Tibial nerve (tissue), 4 donors: Measurements from ENCODE around the gene HTR3B. TPM values are rescaled to one million over a fixed set of nuclear protein-coding genes. Genes with fewer than 3 reads are reported as not detected.
"Not testable (repeated sequence)": the region's sequence is repeated elsewhere in the genome, so short reads cannot be mapped to it uniquely, and the experiment has no call there.

Experiments used
- DNase-seq, 2 donors: peaks; one replicate each; pipeline ENCODE4 v3.0.0-alpha.2; 2019; ENCODE audit warnings: low spot score in 2 of 2
- H3K27ac ChIP-seq, 4 donors: fragments of 200-600 bp; sonication (generic) in 3 of 4; one replicate each; pipeline ENCODE4 v1.5.1; 2017 to 2019; ENCODE audit warnings: mild to moderate bottlenecking in 1 of 4
- H3K27me3 ChIP-seq, 2 donors: fragments of 200-600 bp; sonication (generic) in 1 of 2; one replicate each; pipeline versions ENCODE4 v1.5.1 to v1.6.0; 2017 to 2019
- H3K36me3 ChIP-seq, 3 donors: fragments of 200-600 bp; sonication (generic); one replicate each; pipeline ENCODE4 v1.5.1; 2018 to 2019
- H3K4me1 ChIP-seq, 4 donors: fragments of 200-600 bp; sonication (generic) in 3 of 4; one replicate each; pipeline ENCODE4 v1.5.1; 2017 to 2019
- H3K4me3 ChIP-seq, 4 donors: fragments of 200-600 bp; sonication (generic) in 3 of 4; one replicate each; pipeline ENCODE4 v1.5.1; 2017 to 2019; ENCODE audit warnings: mild to moderate bottlenecking in 1 of 4, moderate library complexity in 1 of 4
- H3K9me3 ChIP-seq, 4 donors: fragments of 200-600 bp; sonication (generic) in 3 of 4; one replicate each; pipeline ENCODE4 v1.5.1; 2017 to 2019
- CTCF ChIP-seq, 5 experiments: fragments of 200-600 bp in 3 of 5; fragments of 450-650 bp in 2 of 5; sonication (generic) in 3 of 5; IDR thresholded peaks; one replicate each; pipeline ENCODE4 v1.5.1; 2016 to 2019; ENCODE audit warnings: antibody characterized with exemption in 5 of 5, mild to moderate bottlenecking in 3 of 5, moderate library complexity in 2 of 5
- EP300 ChIP-seq, 2 donors: sonication (generic); formaldehyde crosslinking; IDR thresholded peaks; one replicate each; pipeline ENCODE4 v1.6.1; 2017; ENCODE audit warnings: antibody characterized with exemption in 2 of 2, mild to moderate bottlenecking in 1 of 2
- POLR2A ChIP-seq, 2 donors: fragments of 450-650 bp; IDR thresholded peaks; one replicate each; pipeline ENCODE4 v1.6.1; 2017; ENCODE audit warnings: antibody characterized with exemption in 2 of 2, mild to moderate bottlenecking in 2 of 2, moderate library complexity in 2 of 2
- WGBS, 2 donors: methylation state at CpG; one replicate each; pipeline ENCODE4 v1.1.5; 2018; 5-methylcytosine and 5-hydroxymethylcytosine counted together
- total RNA-seq, 4 donors: library from RNA; depleted of rRNA; stranded (reverse); fragments of >200 nt; gene quantifications; one replicate each; pipeline ENCODE4 v1.1.0, GENCODE V29; 2016

Gene HTR3B
- total RNA-seq, 4 donors from 2014 or later = not detected

DNA sequence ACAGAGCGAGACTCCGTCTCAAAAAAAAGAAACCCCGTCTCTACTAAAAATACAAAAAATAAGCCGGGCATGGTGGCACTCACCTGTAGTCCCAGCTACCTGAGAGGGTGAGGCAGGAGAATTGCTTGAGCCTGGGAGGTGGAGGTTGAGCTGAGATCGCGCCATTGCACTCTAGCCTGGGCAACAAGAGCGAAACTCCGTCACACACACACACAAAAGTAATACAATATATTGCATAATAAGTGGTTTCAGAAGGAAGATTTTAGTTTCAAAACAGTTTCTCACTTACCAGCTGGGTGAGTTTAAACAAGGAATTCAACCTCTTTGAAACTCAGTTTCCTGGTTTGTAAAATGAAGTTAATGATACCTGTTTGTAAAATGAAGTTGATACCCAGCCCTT lies 37.7 kb downstream of the HTR3B start:
- no peak for DNase-seq
- no peaks in the 10 kb centered on the region for H3K27me3 ChIP-seq
- no peak overlapping the region for H3K4me3 ChIP-seq
- no peaks in the 10 kb centered on the region for H3K36me3 ChIP-seq
- H3K4me1 ChIP-seq = no peaks in the 10 kb centered on the region
- WGBS, 2 donors = 91 to 93% methylated on average over 8 of the region's 8 CpGs
- no peaks in the 10 kb centered on the region for H3K9me3 ChIP-seq
- no peak for TF ChIP-seq CTCF (IDR thresholded peaks at IDR 0.05)
- no peak for TF ChIP-seq EP300 (IDR thresholded peaks at IDR 0.05)
- no peak for TF ChIP-seq POLR2A (IDR thresholded peaks at IDR 0.05)
- no peak overlapping the region for H3K27ac ChIP-seq

GRCh38 chr11:113946162-113946561 lies 41.6 kb downstream of the HTR3B start:
- not testable (repeated sequence) for H3K27ac ChIP-seq, H3K4me1 ChIP-seq, H3K9me3 ChIP-seq, H3K36me3 ChIP-seq, DNase-seq, H3K27me3 ChIP-seq, H3K4me3 ChIP-seq
- 72 to 95% methylated on average over 2 of the region's 2 CpGs for WGBS, 2 donors

DNA sequence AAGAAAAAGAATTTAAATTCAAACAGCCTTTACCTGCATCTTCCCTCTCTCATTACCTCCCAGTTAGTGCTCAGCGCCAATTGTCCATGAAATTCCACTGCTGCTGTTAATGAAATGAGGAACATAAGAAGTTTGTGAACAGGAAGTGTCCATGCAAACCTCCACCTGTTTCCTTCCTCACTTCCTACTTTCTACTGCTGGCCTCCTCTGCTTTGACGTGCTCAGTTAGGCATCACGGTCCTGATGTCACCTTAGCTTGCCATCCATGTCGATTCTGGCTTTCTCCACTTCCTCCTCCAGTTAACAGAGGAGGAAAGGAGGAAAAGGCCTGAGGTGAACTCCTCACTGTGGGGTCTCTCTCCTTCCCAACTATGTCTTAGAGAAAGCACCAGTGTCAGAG lies 43.4 kb downstream of the HTR3B start:
- H3K27ac ChIP-seq = no peak overlapping the region
- no peak for DNase-seq
- TF ChIP-seq POLR2A (IDR thresholded peaks at IDR 0.05) (no peak), CTCF (IDR thresholded peaks at IDR 0.05) (no peak), EP300 (IDR thresholded peaks at IDR 0.05) (no peak)
- H3K36me3 ChIP-seq = no peaks in the 10 kb centered on the region
- no peaks in the 10 kb centered on the region for H3K9me3 ChIP-seq
- 69 to 79% methylated on average over 4 of the region's 4 CpGs for WGBS, 2 donors
- no peaks in the 10 kb centered on the region for H3K4me1 ChIP-seq
- H3K27me3 ChIP-seq = peaks cover 0 to 20% of the 10 kb centered on the region in 2 donors
- H3K4me3 ChIP-seq = no peak overlapping the region

DNA sequence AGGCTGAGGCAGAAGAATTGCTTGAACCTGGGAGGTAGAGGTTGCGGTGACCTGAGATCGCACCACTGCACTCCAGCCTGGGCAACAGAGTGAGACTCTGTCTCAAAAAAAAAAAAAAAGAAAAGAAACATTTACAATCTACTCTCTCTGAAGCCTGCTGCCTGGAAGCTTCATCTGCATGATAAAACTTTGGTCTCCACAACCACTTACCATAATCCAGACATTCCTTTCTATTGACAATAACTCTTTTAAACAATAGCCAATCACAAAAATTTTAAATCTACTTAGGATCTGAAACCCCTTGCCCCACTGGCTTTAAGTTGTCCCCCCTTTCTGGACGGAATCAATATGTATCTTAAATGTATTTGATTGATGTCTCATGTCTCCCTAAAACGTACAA lies 45.3 kb downstream of the HTR3B start:
- H3K4me3 ChIP-seq = no peak overlapping the region
- H3K36me3 ChIP-seq = no peaks in the 10 kb centered on the region
- no peak for TF ChIP-seq EP300 (IDR thresholded peaks at IDR 0.05)
- peaks cover 0 to 27% of the 10 kb centered on the region in 2 donors for H3K27me3 ChIP-seq
- WGBS, 2 donors = 68 to 80% methylated on average over 4 of the region's 4 CpGs
- no peak for DNase-seq
- no peaks in the 10 kb centered on the region for H3K4me1 ChIP-seq
- H3K27ac ChIP-seq = no peak overlapping the region
- no peaks in the 10 kb centered on the region for H3K9me3 ChIP-seq

DNA sequence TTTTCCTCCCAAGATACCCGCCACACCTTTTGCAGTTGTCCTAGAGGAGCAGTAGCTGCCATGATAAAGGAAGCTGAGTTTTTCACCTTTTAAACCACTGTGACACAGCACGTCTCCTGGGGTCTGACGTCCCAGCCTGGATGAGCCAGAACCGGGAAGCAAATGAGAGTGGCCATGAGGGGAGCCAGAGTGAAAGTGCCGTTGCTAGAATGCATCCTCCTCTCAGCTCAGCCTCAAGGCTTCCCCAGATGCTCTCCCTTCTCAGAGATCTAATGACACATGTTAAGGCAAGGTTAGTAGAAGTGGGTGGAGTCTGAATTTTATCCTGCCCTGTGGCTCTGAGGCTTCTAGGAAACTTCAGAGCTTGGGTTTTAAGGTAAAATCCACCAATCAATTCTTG lies 46.9 kb downstream of the HTR3B start:
- H3K4me1 ChIP-seq = no peaks in the 10 kb centered on the region
- no peaks in the 10 kb centered on the region for H3K36me3 ChIP-seq
- peaks cover 0 to 33% of the 10 kb centered on the region in 2 donors for H3K27me3 ChIP-seq
- WGBS, 2 donors = 47 to 48% methylated on average over 5 of the region's 5 CpGs
- no peaks in the 10 kb centered on the region for H3K9me3 ChIP-seq
- H3K4me3 ChIP-seq = no peak overlapping the region
- H3K27ac ChIP-seq = no peak overlapping the region
- TF ChIP-seq EP300 (IDR thresholded peaks at IDR 0.05) = no peak
- TF ChIP-seq CTCF (IDR thresholded peaks at IDR 0.05) = no peak
- no peak for TF ChIP-seq POLR2A (IDR thresholded peaks at IDR 0.05)
- DNase-seq = no peak

GRCh38 chr11:113952070-113952469 lies 47.5 kb downstream of the HTR3B start:
- Histone ChIP-seq H3K27ac (no peak overlapping the region), H3K9me3 (no peaks in the 10 kb centered on the region), H3K27me3 (peaks cover 0 to 33% of the 10 kb centered on the region in 2 donors), H3K4me1 (no peaks in the 10 kb centered on the region), H3K36me3 (no peaks in the 10 kb centered on the region), H3K4me3 (no peak overlapping the region)
- DNase-seq = no peak
- WGBS, 2 donors = 25 to 28% methylated on average over 10 of the region's 10 CpGs
- TF ChIP-seq POLR2A (IDR thresholded peaks at IDR 0.05) = no peak
- no peak for TF ChIP-seq EP300 (IDR thresholded peaks at IDR 0.05)
- no peak for TF ChIP-seq CTCF (IDR thresholded peaks at IDR 0.05)
